Sigmoid colon (tissue), 4 donors: ENCODE data around the gene TBL1Y.

Experiments used
- CTCF ChIP-seq, 4 experiments: fragments of 450-650 bp in 3 of 4; fragments of 200-600 bp in 1 of 4; IDR thresholded peaks; one replicate each; pipeline ENCODE4 v1.5.1; 2016 to 2019; ENCODE audit warnings: antibody characterized with exemption in 4 of 4, mild to moderate bottlenecking in 3 of 4, moderate library complexity in 2 of 4
- POLR2A ChIP-seq, 2 donors: fragments of 450-650 bp; IDR thresholded peaks; one replicate each; pipeline ENCODE4 v1.6.1; 2016; ENCODE audit warnings: antibody characterized with exemption in 2 of 2, mild to moderate bottlenecking in 2 of 2, moderate library complexity in 2 of 2
- POLR2AphosphoS5 ChIP-seq, 4 donors: sonication (generic); formaldehyde crosslinking; IDR thresholded peaks; one replicate each; pipeline ENCODE4 v1.6.1; 2017; ENCODE audit warnings: antibody characterized with exemption in 4 of 4

GRCh38 chrY:6966521-6966920 is 56.0 kb downstream of the TBL1Y start:
- TF ChIP-seq CTCF (IDR thresholded peaks at IDR 0.05): no peak
- no peak for TF ChIP-seq POLR2A (IDR thresholded peaks at IDR 0.05)
- no peak for TF ChIP-seq POLR2AphosphoS5 (IDR thresholded peaks at IDR 0.05)
